ENCODE results near the gene CTBP2. TPM values are rescaled to one million over a fixed set of nuclear protein-coding genes. Genes with fewer than 3 reads are reported as not detected.

The CTBP2 gene
- total and polyA plus RNA-seq, 10 of the 15 experiments (the other 5 are each of a cell fraction or from before 2014, with no cell fraction given), result 0.02 to 0.72 (median 0.06) TPM; not detected in 2

GRCh38 chr10:125030567-125031197, 129.7 kb downstream of the CTBP2 start:
- POLR2A ChIA-PET, result no interaction called here
- SMC1A ChIA-PET (ENCODE audit: uncharacterized antibody, unreplicated experiment), result no interaction called here
- no peak for TF ChIP-seq RELB (IDR thresholded peaks at IDR 0.05; ENCODE audit: low read depth)
- no peak for TF ChIP-seq E4F1 (IDR thresholded peaks at IDR 0.05; ENCODE audit: borderline replicate concordance, partially characterized antibody)
- no peak for TF ChIP-seq MEF2B (IDR thresholded peaks at IDR 0.05; ENCODE audit: partially characterized antibody, poor library complexity, severe bottlenecking)
- TF ChIP-seq NFYA (IDR thresholded peaks at IDR 0.05; ENCODE audit: borderline replicate concordance, low read depth, low read length), result no peak
- TF ChIP-seq YBX1 (IDR thresholded peaks at IDR 0.05), result no peak
- no peak for TF ChIP-seq BHLHE40 (IDR thresholded peaks at IDR 0.05; ENCODE audit: borderline replicate concordance in 1 of 2, low read depth in 2 of 2, low read length in 1 of 2)
- TF ChIP-seq, protein P1, sequence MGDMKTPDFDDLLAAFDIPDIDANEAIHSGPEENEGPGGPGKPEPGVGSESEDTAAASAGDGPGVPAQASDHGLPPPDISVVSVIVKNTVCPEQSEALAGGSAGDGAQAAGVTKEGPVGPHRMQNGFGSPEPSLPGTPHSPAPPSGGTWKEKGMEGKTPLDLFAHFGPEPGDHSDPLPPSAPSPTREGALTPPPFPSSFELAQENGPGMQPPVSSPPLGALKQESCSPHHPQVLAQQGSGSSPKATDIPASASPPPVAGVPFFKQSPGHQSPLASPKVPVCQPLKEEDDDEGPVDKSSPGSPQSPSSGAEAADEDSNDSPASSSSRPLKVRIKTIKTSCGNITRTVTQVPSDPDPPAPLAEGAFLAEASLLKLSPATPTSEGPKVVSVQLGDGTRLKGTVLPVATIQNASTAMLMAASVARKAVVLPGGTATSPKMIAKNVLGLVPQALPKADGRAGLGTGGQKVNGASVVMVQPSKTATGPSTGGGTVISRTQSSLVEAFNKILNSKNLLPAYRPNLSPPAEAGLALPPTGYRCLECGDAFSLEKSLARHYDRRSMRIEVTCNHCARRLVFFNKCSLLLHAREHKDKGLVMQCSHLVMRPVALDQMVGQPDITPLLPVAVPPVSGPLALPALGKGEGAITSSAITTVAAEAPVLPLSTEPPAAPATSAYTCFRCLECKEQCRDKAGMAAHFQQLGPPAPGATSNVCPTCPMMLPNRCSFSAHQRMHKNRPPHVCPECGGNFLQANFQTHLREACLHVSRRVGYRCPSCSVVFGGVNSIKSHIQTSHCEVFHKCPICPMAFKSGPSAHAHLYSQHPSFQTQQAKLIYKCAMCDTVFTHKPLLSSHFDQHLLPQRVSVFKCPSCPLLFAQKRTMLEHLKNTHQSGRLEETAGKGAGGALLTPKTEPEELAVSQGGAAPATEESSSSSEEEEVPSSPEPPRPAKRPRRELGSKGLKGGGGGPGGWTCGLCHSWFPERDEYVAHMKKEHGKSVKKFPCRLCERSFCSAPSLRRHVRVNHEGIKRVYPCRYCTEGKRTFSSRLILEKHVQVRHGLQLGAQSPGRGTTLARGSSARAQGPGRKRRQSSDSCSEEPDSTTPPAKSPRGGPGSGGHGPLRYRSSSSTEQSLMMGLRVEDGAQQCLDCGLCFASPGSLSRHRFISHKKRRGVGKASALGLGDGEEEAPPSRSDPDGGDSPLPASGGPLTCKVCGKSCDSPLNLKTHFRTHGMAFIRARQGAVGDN (IDR thresholded peaks at IDR 0.05), result no peak
- TF ChIP-seq JUND (IDR thresholded peaks at IDR 0.05; ENCODE audit: low read depth, low read length), result no peak
- TF ChIP-seq, protein P2, sequence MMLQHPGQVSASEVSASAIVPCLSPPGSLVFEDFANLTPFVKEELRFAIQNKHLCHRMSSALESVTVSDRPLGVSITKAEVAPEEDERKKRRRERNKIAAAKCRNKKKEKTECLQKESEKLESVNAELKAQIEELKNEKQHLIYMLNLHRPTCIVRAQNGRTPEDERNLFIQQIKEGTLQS (IDR thresholded peaks at IDR 0.05; ENCODE audit: borderline replicate concordance, extremely low read depth, low read depth, low read length), result no peak
- TF ChIP-seq RUNX3 (IDR thresholded peaks at IDR 0.05; ENCODE audit: low read length), result no peak
- no peak for TF ChIP-seq SPI1 (IDR thresholded peaks at IDR 0.05; ENCODE audit: borderline replicate concordance, insufficient read depth, low read depth, low read length)
- TF ChIP-seq HCFC1 (IDR thresholded peaks at IDR 0.05; ENCODE audit: low read length), result no peak
- TF ChIP-seq SMC3 (IDR thresholded peaks at IDR 0.05; ENCODE audit: borderline replicate concordance, low read length), result no peak
- TF ChIP-seq EP300 (IDR thresholded peaks at IDR 0.05; ENCODE audit: borderline replicate concordance in 1 of 2, control insufficient read depth in 1 of 2, low read depth in 2 of 2, low read length in 2 of 2), result no peak
- TF ChIP-seq CBFB (IDR thresholded peaks at IDR 0.05; ENCODE audit: low read depth), result no peak

More at GRCh38 chr10:125030567-125031197, 129.7 kb downstream of the CTBP2 start:
- intact Hi-C loops (cut with micrococcal nuclease; ENCODE audit: unreplicated experiment), result no loop called here
- Histone ChIP-seq H3K4me1 (ENCODE audit: control insufficient read depth, insufficient read depth, low read length) (no peaks in the 10 kb centered on the region), H3K9ac (ENCODE audit: control insufficient read depth, insufficient read depth, low read length) (no peak overlapping the region), H3K4me2 (ENCODE audit: control insufficient read depth, insufficient read depth) (no peak overlapping the region), H3K9me3 (replicated peaks; ENCODE audit: control insufficient read depth, insufficient read depth, low read length) (no peaks in the 10 kb centered on the region), H3K4me3 (no peak overlapping the region), H3K79me2 (ENCODE audit: control insufficient read depth, insufficient read depth, low read length) (no peaks in the 10 kb centered on the region), H3K27me3 (replicated peaks in 1 of 2; ENCODE audit: control insufficient read depth in 2 of 2, insufficient read depth in 2 of 2, low read length in 1 of 2) (peaks cover 0 to 4% of the 10 kb centered on the region in 2 experiments; a peak in 2 of 4 replicates), H3K36me3 (ENCODE audit: control insufficient read depth in 2 of 2, insufficient read depth in 2 of 2, low read length in 1 of 2) (no peaks in the 10 kb centered on the region), H4K20me1 (ENCODE audit: control insufficient read depth, insufficient read depth) (no peaks in the 10 kb centered on the region), H2AFZ (ENCODE audit: control insufficient read depth, low read depth, low read length) (no peak overlapping the region), H3K27ac (ENCODE audit: control insufficient read depth, insufficient read depth) (no peak overlapping the region)
- WGBS (ENCODE audit: insufficient coverage, insufficient replicate concordance, low lambda C conversion rate, missing lambda C conversion rate), result 44% methylated on average over 10 of the region's 10 CpGs
- no TSS peak for BruUV-seq (replicated peaks)
- in situ Hi-C loops (cut with MboI), result no loop called here
- ATAC-seq, result no peak
- FAIRE-seq, result no peak
- DNase-seq (ENCODE audit: low read depth, low spot score), result no peak
- RAD21 ChIA-PET (ENCODE audit: unreplicated experiment), result no interaction called here
- CTCF ChIA-PET, result no interaction called here

Measured in GM12878 (cell line).